MM.1S (cell line): ENCODE results near the gene ANKRD6.

ENCODE experiments used
- CTCF ChIP-seq: fragments of 300-600 bp; sonication (generic); IDR thresholded peaks from 2 replicates; pipeline ENCODE4 v1.5.1; 2016; ENCODE audit warnings: antibody characterized with exemption, low read length, mixed read lengths
- EZH2 ChIP-seq: fragments of 300-600 bp; sonication (generic); optimal IDR thresholded peaks from 2 replicates; pipeline ENCODE3; 2017; ENCODE audit warnings: low read depth, mild to moderate bottlenecking, antibody characterized with exemption, low read length, mixed read lengths
- EZH2phosphoT487 ChIP-seq: fragments of 300-600 bp; sonication (generic); IDR thresholded peaks from 2 replicates; pipeline ENCODE4 v1.6.1; 2018; ENCODE audit warnings: antibody characterized with exemption, low read length

DNA sequence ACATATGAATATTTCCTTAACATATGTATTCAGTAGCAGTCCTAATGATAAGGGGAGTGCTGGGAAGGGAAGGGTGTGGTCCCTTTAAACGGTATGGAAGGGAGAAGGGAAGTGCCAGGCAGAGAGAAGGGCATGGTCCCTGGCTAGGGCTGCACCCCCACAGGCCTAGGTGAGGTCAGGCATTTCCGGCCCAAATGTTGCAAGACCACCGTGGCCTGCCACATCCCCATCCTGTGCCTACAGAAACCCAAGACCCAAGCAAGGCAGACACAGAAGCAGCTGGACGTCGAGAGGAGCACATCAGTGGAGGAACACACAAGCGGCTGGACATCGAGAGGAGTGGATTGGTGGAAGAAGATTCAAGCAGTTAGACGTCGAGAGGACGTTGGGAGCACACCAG is 26.8 kb upstream of the ANKRD6 start:
- no peak for TF ChIP-seq EZH2phosphoT487
- no peak for TF ChIP-seq EZH2
- no peak for TF ChIP-seq CTCF
